ENCODE measurements around the gene RSBN1L.

DNA sequence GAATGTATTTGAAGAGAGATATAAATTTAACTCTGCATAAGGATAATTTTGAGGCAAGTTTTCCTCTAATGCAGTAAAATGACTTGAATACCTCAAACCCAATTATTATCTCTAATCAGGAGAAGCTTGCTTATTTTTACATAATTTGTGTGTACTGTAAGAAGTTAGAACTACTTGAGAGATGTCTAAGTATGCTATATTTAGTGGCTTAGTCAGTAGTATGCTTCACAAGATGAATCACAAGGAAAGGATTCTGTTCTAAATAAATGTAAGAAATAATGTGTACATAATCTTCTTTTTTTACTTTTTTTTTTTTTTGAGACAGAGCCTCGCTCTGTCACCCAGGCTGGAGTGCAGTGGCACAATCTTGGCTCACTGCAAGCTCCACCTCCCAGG lies 116.0 kb downstream of the RSBN1L start:
- TF ChIP-seq POLR2A (IDR thresholded peaks at IDR 0.05; ENCODE audit: low read length), result no peak
- no peak for TF ChIP-seq GATA1 (IDR thresholded peaks at IDR 0.05; ENCODE audit: low read depth, low read length)
